PC-3 (cell line): Measurements from ENCODE around the gene SLC44A5.

Experiments used
- CTCF ChIP-seq: fragments of 300-600 bp; sonication (generic); conservative IDR thresholded peaks from 2 replicates; pipeline ENCODE4 v1.5.1; 2017; ENCODE audit warnings: antibody characterized with exemption, low read depth, mild to moderate bottlenecking, low read length
- EZH2 ChIP-seq: fragments of 300-600 bp; sonication (generic); IDR thresholded peaks from one replicate; pipeline ENCODE4 v1.6.1; 2017; ENCODE audit warnings: antibody characterized with exemption, mild to moderate bottlenecking, low read length; ENCODE audit not compliant: unreplicated experiment

- TF ChIP-seq EZH2: no peak
- TF ChIP-seq CTCF: no peak
These were observed 35.1 kb downstream of the SLC44A5 start for GRCh38 chr1:75575837-75576236.
